H1 (cell line): ENCODE data around the gene SEMA6D. TPM values are rescaled to one million over a fixed set of nuclear protein-coding genes. Genes with fewer than 3 reads are reported as not detected.

ENCODE experiments used
- CTCF ChIA-PET: fragments of 300-600 bp; sonication (Branson Sonifier 250); formaldehyde crosslinking; loops from one replicate; lab custom pipeline; 2021; ENCODE audit not compliant: partially characterized antibody; lab: Charles Lee
- POLR2A ChIA-PET: fragments of 300-600 bp; sonication (Branson Sonifier 250); formaldehyde crosslinking; loops from one replicate; lab custom pipeline; 2021; ENCODE audit warnings: inconsistent platforms; ENCODE audit not compliant: partially characterized antibody; lab: Charles Lee
- DNase-seq, 2 experiments: peaks; one replicate each; pipeline versions ENCODE4 v3.0.0 to v3.0.0-alpha.2; 2010 to 2022; ENCODE audit warnings: low spot score in 2 of 2, low read depth in 1 of 2, mixed read lengths in 1 of 2
- FAIRE-seq: peaks from 2 replicates; lab custom pipeline; 2011; peaks lifted over from hg19 to GRCh38; lab: Jason Lieb, UNC
- H2AFZ ChIP-seq: 2 replicates; pipeline ENCODE4 v1.8.1; 2012; ENCODE audit warnings: low read length, inconsistent platforms
- H2AK5ac ChIP-seq: 2 replicates; pipeline ENCODE4 v1.6.1; 2013; ENCODE audit warnings: low read depth, low read length
- H2BK120ac ChIP-seq: replicated peaks from 2 replicates; pipeline ENCODE3; 2013; ENCODE audit warnings: low read depth, low read length, inconsistent platforms
- H2BK12ac ChIP-seq: 2 replicates; pipeline ENCODE4 v1.6.1; 2013; ENCODE audit warnings: low read depth, low read length
- H2BK15ac ChIP-seq: 2 replicates; pipeline ENCODE4 v1.6.1; 2013; ENCODE audit warnings: low read length
- H2BK20ac ChIP-seq: 2 replicates; pipeline ENCODE4 v1.6.1; 2013; ENCODE audit warnings: low read length
- H2BK5ac ChIP-seq: 2 replicates; pipeline ENCODE4 v1.6.1; 2013; ENCODE audit warnings: low read depth, low read length
- H3K14ac ChIP-seq: 2 replicates; pipeline ENCODE4 v1.6.1; 2013; ENCODE audit warnings: inconsistent platforms; ENCODE audit not compliant: insufficient read length
- H3K18ac ChIP-seq: 2 replicates; pipeline ENCODE4 v1.6.1; 2013; ENCODE audit warnings: low read length; ENCODE audit errors: extremely low read depth
- H3K23ac ChIP-seq: 2 replicates; pipeline ENCODE4 v1.6.1; 2013; ENCODE audit warnings: inconsistent platforms; ENCODE audit not compliant: insufficient read length
- H3K23me2 ChIP-seq: 2 replicates; pipeline ENCODE4 v1.6.1; 2013; ENCODE audit warnings: low read depth, low read length
- H3K27ac ChIP-seq: 2 replicates; pipeline ENCODE4 v1.6.1; 2011; ENCODE audit warnings: low read depth, low read length, inconsistent platforms
- H3K27me3 ChIP-seq, 4 experiments: replicated peaks in 1 of 4; 1 replicate in 1 of 4; 2 replicates in 3 of 4; pipeline versions ENCODE4 v1.6.1 to v1.8.1; 2011 to 2013; ENCODE audit warnings: low read length in 3 of 4, mild to moderate bottlenecking in 3 of 4, inconsistent platforms in 2 of 4, mixed read lengths in 2 of 4, moderate library complexity in 1 of 4; ENCODE audit not compliant: control insufficient read depth in 3 of 4, insufficient read depth in 3 of 4; ENCODE audit errors: extremely low read depth in 1 of 4
- H3K36me3 ChIP-seq, 4 experiments: 2 replicates each; pipeline versions ENCODE4 v1.6.1 to v1.8.1; 2011 to 2013; ENCODE audit warnings: mild to moderate bottlenecking in 4 of 4, low read length in 3 of 4, moderate library complexity in 2 of 4, control low read depth in 1 of 4, inconsistent platforms in 1 of 4; ENCODE audit not compliant: insufficient read depth in 4 of 4, control insufficient read depth in 2 of 4
- H3K4ac ChIP-seq: replicated peaks from 2 replicates; pipeline ENCODE3; 2013; ENCODE audit warnings: low read length, low read depth, mixed read lengths, inconsistent platforms; ENCODE audit not compliant: insufficient read length
- H3K4me1 ChIP-seq, 4 experiments: replicated peaks in 1 of 4; 1 replicate in 1 of 4; 2 replicates in 3 of 4; pipeline versions ENCODE4 v1.6.1 to v1.8.1; 2011 to 2013; ENCODE audit warnings: low read length in 3 of 4, inconsistent platforms in 2 of 4, mixed read lengths in 1 of 4; ENCODE audit not compliant: insufficient read depth in 4 of 4, control insufficient read depth in 3 of 4
- H3K4me2 ChIP-seq, 2 experiments: 2 replicates each; pipeline versions ENCODE4 v1.6.1 to v1.8.1; 2011 to 2013; ENCODE audit warnings: low read depth in 2 of 2, low read length in 2 of 2, control low read depth in 1 of 2, inconsistent platforms in 1 of 2, mild to moderate bottlenecking in 1 of 2; ENCODE audit not compliant: insufficient read depth in 1 of 2
- H3K4me3 ChIP-seq, 4 experiments: fragments of 200-600, 300-600 bp in 1 of 4; sonication (generic), shearing (Covaris generic), sonication (Bioruptor Twin) in 1 of 4; 2 replicates each; pipeline versions ENCODE4 v1.5.1 to v1.8.1; 2011 to 2016; ENCODE audit warnings: low read length in 4 of 4, low read depth in 3 of 4, control low read depth in 2 of 4, inconsistent platforms in 2 of 4, mild to moderate bottlenecking in 2 of 4, mixed read lengths in 1 of 4, moderate library complexity in 1 of 4; ENCODE audit not compliant: insufficient read depth in 2 of 4; ENCODE audit errors: extremely low read depth in 1 of 4
- H3K56ac ChIP-seq: replicated peaks from 2 replicates; pipeline ENCODE3; 2013; ENCODE audit warnings: low read depth, mild to moderate bottlenecking, mixed read lengths, low read length, inconsistent platforms; ENCODE audit not compliant: insufficient read length
- H3K79me1 ChIP-seq: 2 replicates; pipeline ENCODE4 v1.6.1; 2013; ENCODE audit warnings: low read depth, low read length, control low read depth
- H3K79me2 ChIP-seq, 2 experiments: 2 replicates each; pipeline versions ENCODE4 v1.6.1 to v1.8.1; 2012 to 2013; ENCODE audit warnings: low read length in 2 of 2, mild to moderate bottlenecking in 2 of 2, inconsistent platforms in 1 of 2; ENCODE audit not compliant: insufficient read depth in 2 of 2, control insufficient read depth in 1 of 2
- H3K9ac ChIP-seq, 4 experiments: replicated peaks in 1 of 4; 1 replicate in 1 of 4; 2 replicates in 3 of 4; pipeline versions ENCODE4 v1.6.1 to v1.8.1; 2011 to 2013; ENCODE audit warnings: low read depth in 3 of 4, low read length in 3 of 4, control low read depth in 2 of 4, mild to moderate bottlenecking in 2 of 4, moderate library complexity in 2 of 4, inconsistent platforms in 1 of 4; ENCODE audit errors: extremely low read depth in 1 of 4
- H3K9me3 ChIP-seq, 2 experiments: 2 replicates each; pipeline versions ENCODE4 v1.6.1 to v1.8.1; 2012 to 2013; ENCODE audit warnings: mild to moderate bottlenecking in 2 of 2, moderate library complexity in 2 of 2, control low read depth in 1 of 2, inconsistent platforms in 1 of 2, low read depth in 1 of 2, low read length in 1 of 2, mixed read lengths in 1 of 2; ENCODE audit not compliant: insufficient read depth in 2 of 2
- H4K20me1 ChIP-seq, 2 experiments: replicated peaks in 1 of 2; 2 replicates each; pipeline versions ENCODE3 to v1.8.1; 2011 to 2013; ENCODE audit warnings: inconsistent platforms in 2 of 2, low read length in 2 of 2, mild to moderate bottlenecking in 1 of 2; ENCODE audit not compliant: insufficient read depth in 2 of 2, control insufficient read depth in 1 of 2
- H4K5ac ChIP-seq: 2 replicates; pipeline ENCODE4 v1.6.1; 2013; ENCODE audit warnings: low read length, low read depth, mixed read lengths, inconsistent platforms; ENCODE audit not compliant: insufficient read length
- H4K8ac ChIP-seq: 2 replicates; pipeline ENCODE4 v1.8.0; 2013; ENCODE audit warnings: mild to moderate bottlenecking, moderate library complexity, low read length, inconsistent platforms; ENCODE audit not compliant: insufficient read depth; ENCODE audit errors: extremely low read depth
- H4K91ac ChIP-seq: replicated peaks from 2 replicates; pipeline ENCODE3; 2013; ENCODE audit warnings: low read length, mixed read lengths, inconsistent platforms; ENCODE audit not compliant: insufficient read length
- JUN ChIP-seq: IDR thresholded peaks from 2 replicates; pipeline ENCODE4 v1.6.1; 2011; ENCODE audit warnings: low read depth, mild to moderate bottlenecking, improper control_type of control experiment, low read length
- KDM1A ChIP-seq: fragments of 200-600, 300-600 bp; sonication (generic); IDR thresholded peaks from 2 replicates; pipeline ENCODE4 v1.7.1; 2016; ENCODE audit warnings: mild to moderate bottlenecking, low read length, borderline replicate concordance
- POU5F1 ChIP-seq: IDR thresholded peaks from 2 replicates; pipeline ENCODE4 v1.6.1; 2011; ENCODE audit warnings: low read depth, mild to moderate bottlenecking, low read length, moderate library complexity
- SUZ12 ChIP-seq: fragments of 200-600 bp; sonication (generic); IDR thresholded peaks from 2 replicates; pipeline ENCODE4 v1.6.1; 2012; ENCODE audit warnings: mild to moderate bottlenecking, inconsistent platforms, low read length, moderate library complexity, mixed read lengths
- WGBS, 2 experiments: shearing (Covaris generic) in 1 of 2; methylation state at CpG; one replicate each; pipeline versions ENCODE4 v1.1.6 to v1.1.7; 2013 to 2015; ENCODE audit warnings: low lambda C conversion rate in 2 of 2, mixed read lengths in 2 of 2, inconsistent platforms in 1 of 2, low coverage in 1 of 2, missing lambda C conversion rate in 1 of 2; ENCODE audit not compliant: insufficient replicate concordance in 2 of 2, insufficient coverage in 1 of 2, insufficient read length in 1 of 2; ENCODE audit errors: extremely low coverage in 1 of 2, missing lambda C conversion rate in 1 of 2; 5-methylcytosine and 5-hydroxymethylcytosine counted together
- polyA plus RNA-seq, 7 experiments: library from polyadenylated mRNA; depleted of rRNA in 3 of 7; stranded (reverse) in 5 of 7; unstranded in 2 of 7; fragments of >200 nt in 5 of 7; fragments of 200-250 nt in 2 of 7; gene quantifications; 1 replicate in 5 of 7; 2 replicates in 1 of 7; 4 replicates in 1 of 7; pipeline versions ENCODE4 v1.2.1 to v1.2.3, GENCODE V29; 2011 to 2013; ENCODE audit warnings: missing spikeins in 2 of 7, mixed read lengths in 2 of 7
- total RNA-seq: library from RNA; stranded (reverse); fragmentation: NEBNext Ultra II Directional; extraction: Animal tissue kit (Norgen Biotek cat#: 25700); gene quantifications from 2 replicates; pipeline ENCODE4 v1.2.1, GENCODE V29; 2021

SEMA6D gene
- total and polyA plus RNA-seq, 2 of the 8 experiments (the other 6 are each of a cell fraction or from before 2014, with no cell fraction given) = 2.2 to 3.8 TPM

DNA sequence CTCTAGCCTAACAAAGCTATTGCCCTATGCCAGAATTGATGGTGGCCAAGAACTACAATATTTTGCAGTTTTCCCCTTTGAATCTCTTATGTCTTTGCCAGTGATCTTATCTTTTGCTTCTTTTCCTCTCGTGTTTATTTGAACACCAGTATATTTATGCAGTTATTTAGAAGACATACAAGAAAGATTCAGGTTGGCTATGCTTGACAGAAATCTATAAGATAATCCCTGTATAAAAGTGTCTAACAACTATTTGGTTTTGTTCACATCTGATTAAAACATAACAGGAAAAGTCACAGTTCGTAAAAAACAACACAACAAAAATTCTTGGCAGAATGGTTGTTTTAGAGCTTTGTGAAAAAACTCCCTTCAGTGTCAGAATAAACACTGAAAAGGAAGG, 63.7 kb downstream of the SEMA6D start:
- FAIRE-seq (no peak), DNase-seq (no peak)
- no peak overlapping the region for H2AK5ac ChIP-seq
- H2BK20ac ChIP-seq = no peak overlapping the region
- no peak overlapping the region for H3K4ac ChIP-seq
- H3K56ac ChIP-seq = no peak overlapping the region
- H3K9ac ChIP-seq = no peak overlapping the region
- WGBS, 2 experiments = 90% methylated on average over 2 of the region's 2 CpGs; no CpG with 5 or more reads in 1 of the 2 experiments
- no peak overlapping the region for H3K14ac ChIP-seq
- ChIA-PET CTCF (interaction anchor here (1.6 kb wide), 1 partner anchor 22 kb away, joined by 4 read pairs; no protein-coding TSS in a partner anchor), POLR2A (no interaction called here)
- no peak overlapping the region for H3K27ac ChIP-seq
- H3K23me2 ChIP-seq = no peaks in the 10 kb centered on the region
- H3K79me1 ChIP-seq = no peaks in the 10 kb centered on the region
- no peak overlapping the region for H2BK12ac ChIP-seq
- H3K9me3 ChIP-seq = no peaks in the 10 kb centered on the region
- no peaks in the 10 kb centered on the region for H3K36me3 ChIP-seq
- H3K79me2 ChIP-seq = no peaks in the 10 kb centered on the region
- no peak overlapping the region for H3K18ac ChIP-seq
- H2BK120ac ChIP-seq = no peak overlapping the region
- no peaks in the 10 kb centered on the region for H3K27me3 ChIP-seq
- H3K4me3 ChIP-seq = no peak overlapping the region
- no peak overlapping the region for H4K5ac ChIP-seq
- H3K4me1 ChIP-seq = peaks cover 0 to 10% (median 5%) of the 10 kb centered on the region in 4 experiments; a peak in 4 of 7 replicates
- H4K8ac ChIP-seq = no peak overlapping the region
- H2AFZ ChIP-seq = no peak overlapping the region
- TF ChIP-seq POU5F1 (no peak), KDM1A (no peak), JUN (no peak), SUZ12 (no peak)
- H4K20me1 ChIP-seq = no peaks in the 10 kb centered on the region
- H2BK15ac ChIP-seq = no peak overlapping the region
- no peak overlapping the region for H3K4me2 ChIP-seq
- no peak overlapping the region for H2BK5ac ChIP-seq
- H3K23ac ChIP-seq = no peak overlapping the region
- no peak overlapping the region for H4K91ac ChIP-seq
